GM18520 (cell line): ENCODE data around the gene SPAG9.
A peak's percentile ranks its signal among the peaks of the same experiment; 100 is the strongest.

Source experiments
- ATAC-seq: cut with Tn5 transposase; IDR thresholded peaks from one replicate; pipeline ENCODE4 v1.9.1; 2021; ENCODE audit not compliant: unreplicated experiment

SPAG9 gene

DNA sequence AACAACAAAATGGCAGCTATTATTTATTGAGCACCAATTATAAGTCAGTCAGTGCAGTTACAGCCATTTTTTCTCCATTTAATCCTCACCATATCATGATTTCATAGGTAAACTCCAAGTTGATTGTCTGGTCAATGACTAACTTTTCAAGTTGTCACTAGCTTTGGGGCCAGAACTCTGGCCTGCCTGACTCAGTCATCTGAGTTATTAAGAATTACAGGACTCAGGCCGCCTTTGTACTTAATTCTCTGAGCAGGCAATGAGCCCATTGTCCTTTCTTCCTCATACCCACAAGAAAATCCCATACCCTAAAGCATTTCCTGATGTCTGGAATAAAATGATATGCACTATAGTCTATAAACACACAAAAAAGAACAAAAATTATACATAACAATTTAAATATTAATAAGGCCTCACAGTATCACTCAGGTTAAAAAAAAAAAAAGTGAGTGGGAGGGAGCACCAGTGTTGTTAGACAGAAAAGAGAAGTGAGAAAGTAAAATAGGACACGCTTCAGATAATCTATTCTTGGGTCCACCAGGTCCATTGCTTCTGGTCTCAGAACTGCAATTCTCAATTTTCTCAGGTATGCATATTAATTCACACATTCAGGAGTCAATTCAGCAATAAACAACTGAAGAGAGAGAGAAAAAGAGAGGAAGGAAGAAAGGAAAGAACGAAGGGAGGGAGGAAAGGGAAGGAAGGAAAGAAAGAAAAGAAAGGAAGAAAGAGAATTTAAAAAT lies 70.2 kb downstream of the SPAG9 start:
- ATAC-seq: peak; percentile 75

- ATAC-seq: no peak
These were observed 73.9 kb downstream of the SPAG9 start for GRCh38 chr17:51046514-51047384.

- no peak for ATAC-seq
These were observed 74.6 kb downstream of the SPAG9 start for GRCh38 chr17:51046046-51046445.

DNA sequence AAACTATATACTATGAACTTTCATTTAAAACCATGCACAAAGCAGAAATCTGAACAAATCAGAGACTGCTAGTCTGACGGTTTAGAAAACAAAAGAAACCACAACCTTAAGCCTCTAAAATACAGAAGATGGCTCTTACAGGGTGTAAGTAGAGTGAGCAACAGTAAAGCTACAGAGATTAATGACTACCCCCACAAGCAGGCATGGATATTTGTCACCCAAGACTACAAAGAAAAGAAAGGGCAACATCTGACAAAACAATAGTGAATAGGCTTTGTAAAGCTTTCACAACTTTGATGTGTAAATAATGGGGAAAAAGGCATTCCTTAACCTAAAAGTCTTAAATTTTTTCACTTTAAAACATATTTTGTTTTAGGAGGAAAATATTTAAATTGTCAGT lies 75.0 kb downstream of the SPAG9 start:
- no peak for ATAC-seq

DNA sequence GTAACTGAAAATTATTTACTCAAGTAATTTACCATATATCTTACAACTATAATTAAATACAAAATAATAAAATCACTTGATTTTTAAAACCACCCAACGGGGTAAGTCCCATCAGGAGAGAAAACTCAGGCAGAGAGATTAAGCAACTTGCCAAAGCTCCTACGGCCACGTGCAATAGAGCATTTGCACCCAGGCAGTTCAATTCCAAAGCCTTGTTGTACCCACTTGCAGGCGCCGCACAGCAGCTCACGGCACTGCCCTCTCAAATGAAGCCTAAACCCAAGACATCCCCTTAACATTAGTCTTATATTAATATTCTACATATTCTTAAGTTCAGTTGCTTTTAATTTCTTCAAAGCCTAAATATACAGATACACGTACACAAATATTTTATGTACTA lies 75.7 kb downstream of the SPAG9 start:
- ATAC-seq: no peak

GRCh38 chr17:51036084-51036483 lies 84.6 kb downstream of the SPAG9 start:
- ATAC-seq: no peak

DNA sequence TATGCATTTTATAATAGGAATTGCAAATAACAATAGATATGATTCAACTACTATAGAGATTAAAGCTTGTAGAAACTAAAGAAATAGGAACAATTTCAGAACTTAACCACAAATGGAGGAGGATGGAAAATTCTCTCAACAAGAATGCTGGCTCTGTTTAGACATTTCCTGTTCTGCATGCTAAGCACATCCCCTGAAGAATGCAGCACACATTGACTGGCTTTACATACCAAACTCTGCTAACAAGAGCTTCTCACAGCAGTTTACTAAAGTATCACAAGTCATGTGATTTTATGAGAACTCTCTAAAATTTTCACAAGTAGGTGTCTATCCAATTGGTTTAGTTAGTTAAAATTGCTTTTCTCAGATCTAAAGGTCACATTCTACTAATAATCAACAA lies 85.2 kb downstream of the SPAG9 start:
- ATAC-seq: no peak

- no peak for ATAC-seq
These were observed 85.9 kb downstream of the SPAG9 start for GRCh38 chr17:51034800-51035199.

- ATAC-seq: no peak
These were observed 87.8 kb downstream of the SPAG9 start for GRCh38 chr17:51032850-51033249.

DNA sequence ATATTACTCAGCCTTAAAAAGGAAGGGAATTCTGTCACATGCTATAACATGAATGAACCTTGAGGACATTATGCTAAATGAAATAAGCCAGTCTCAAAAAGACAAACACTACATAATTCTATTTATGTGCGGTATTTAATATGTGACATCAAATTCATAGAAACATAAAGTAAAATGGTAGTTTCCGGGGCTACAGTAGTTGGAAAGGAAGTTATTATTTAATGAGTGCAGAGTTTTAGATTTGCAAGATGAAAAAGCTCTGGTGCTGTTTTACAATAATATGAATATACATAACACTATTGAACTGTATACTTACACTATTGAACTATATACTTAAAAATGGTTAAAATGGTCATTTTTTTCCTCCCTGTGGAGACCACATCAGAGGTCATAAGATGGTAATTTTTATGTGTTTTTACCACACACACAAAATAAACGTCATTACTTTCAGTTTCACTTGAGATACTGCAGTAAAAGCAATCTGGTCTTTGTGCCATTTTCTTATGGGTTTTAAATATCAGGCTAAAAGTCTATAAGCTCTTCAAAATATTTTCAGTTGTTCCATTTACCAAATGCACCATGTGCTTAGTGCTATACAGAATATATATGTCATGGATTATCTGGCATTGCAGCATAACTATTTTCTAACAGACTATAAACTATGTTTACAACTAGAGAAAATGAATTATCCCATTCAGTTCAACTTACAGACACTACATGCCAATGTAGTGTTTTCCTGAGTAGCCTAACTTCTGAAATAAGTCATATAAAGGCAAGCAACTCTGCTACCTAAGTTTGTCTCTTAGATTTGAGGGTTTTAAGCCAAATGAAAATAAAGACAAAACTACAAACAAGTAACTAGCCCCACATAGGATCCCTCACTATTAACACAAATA lies 90.9 kb downstream of the SPAG9 start:
- peak; percentile 46 for ATAC-seq

- ATAC-seq: no peak
These were observed 91.5 kb downstream of the SPAG9 start for GRCh38 chr17:51029142-51029541.

DNA sequence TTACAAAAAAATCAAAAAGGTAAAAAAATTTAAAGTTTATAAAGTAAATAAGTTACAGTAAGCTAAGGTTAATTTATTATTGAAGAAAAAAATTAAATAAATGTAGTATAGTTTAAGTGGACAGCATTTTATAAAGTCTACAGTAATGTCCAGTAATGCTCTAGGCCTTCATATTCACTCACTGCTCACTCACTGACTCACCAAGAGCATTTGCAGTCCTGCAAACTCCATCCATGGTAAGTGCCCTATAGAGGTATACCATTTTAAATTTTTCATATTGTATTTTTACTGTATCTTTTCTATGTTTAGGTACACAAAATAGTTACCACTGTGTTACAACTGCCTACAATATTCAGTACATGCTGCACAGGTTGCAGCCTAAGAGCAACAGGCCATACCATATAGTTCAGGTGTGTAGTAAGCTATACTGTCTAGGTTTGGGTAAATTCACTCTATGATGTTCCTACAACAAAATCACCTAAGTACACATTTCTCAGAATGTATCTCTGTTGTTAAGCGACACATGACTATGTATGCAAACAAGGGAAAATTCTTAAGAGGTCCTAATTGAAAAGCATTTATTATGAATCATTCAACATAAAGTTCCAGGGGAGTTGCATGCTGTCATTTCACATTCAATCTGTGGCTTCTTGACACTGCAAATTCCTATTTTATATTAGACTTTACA lies 92.3 kb downstream of the SPAG9 start:
- no peak for ATAC-seq

- ATAC-seq: no peak
These were observed 102.1 kb downstream of the SPAG9 start for GRCh38 chr17:51018541-51018940.

DNA sequence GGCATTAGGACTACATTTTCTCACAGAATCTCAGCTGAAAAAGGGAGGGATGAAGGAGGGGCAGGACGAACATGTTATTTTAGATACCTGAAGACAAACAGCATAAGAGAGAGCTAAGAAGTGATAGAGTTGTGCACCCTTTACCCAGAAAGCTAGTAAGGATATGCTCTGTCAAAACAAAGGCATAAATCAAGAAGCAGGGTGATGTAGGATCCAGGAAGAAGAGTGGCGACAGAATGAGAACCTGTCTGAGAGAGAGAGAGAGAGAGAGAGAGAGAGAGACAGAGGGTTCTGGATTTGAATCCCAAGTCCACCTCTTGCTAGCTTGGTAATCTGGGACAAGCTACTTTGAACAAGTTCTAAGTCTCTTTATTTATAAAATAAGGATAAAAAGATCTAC lies 103.4 kb downstream of the SPAG9 start:
- ATAC-seq: no peak

DNA sequence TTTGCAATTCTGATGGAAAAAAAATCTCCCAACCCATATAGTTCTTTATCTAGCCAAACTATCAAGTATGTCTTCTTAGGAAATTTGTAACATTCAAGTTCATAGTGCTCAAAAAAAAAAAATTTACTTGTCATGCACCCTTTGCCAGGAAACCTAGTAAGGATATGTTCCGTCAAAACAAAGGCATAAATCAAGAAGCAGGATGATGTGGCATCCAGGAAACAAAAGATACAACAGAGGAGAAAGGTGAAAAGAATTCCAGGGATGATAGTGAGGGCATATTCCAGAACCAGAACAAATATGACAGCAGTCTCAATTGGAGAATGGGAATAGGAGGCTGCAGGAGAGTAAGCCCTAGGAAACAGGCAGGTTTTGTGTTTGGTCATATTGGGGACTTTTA lies 104.6 kb downstream of the SPAG9 start:
- ATAC-seq: no peak

- no peak for ATAC-seq
These were observed 105.5 kb downstream of the SPAG9 start for GRCh38 chr17:51015145-51015558.

DNA sequence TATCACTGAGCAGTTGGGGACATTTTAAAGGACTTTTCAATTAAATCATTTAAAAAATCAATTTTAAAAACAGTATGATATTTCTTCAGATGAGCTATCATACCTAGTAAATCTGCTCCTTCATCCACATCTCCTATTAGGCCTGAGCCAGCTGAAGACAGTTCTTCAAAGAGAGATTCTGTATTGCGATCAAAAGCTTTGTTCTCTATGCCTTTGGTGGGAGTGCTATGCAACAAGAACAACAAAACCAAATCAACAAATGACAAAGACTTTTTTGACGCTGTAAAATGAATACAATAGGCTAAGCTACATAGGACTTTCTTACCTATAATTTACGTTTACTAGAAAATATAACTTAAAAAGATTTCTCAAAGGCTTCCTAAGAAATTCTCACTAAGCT lies 106.5 kb downstream of the SPAG9 start:
- ATAC-seq: no peak

DNA sequence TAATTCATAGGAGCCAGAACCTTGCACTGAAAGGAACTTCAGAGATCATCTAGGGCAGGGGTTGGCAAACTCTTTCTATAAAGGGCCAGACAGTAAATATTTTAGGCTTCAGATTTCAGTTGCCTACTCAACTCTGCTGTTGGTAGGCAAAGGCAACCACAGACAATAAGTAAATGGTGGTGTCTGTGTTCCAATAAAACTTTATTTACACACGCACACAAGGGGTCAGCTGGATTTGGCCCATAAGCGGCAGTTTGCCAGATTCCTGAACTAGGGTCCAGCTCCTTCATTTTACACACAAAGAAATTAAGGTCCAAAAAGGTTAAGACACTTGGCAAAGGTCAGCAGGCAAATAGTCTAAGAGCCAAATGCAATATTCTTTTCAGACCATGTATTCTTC lies 107.3 kb downstream of the SPAG9 start:
- ATAC-seq: no peak

GRCh38 chr17:51012538-51012937 lies 108.1 kb downstream of the SPAG9 start:
- no peak for ATAC-seq

DNA sequence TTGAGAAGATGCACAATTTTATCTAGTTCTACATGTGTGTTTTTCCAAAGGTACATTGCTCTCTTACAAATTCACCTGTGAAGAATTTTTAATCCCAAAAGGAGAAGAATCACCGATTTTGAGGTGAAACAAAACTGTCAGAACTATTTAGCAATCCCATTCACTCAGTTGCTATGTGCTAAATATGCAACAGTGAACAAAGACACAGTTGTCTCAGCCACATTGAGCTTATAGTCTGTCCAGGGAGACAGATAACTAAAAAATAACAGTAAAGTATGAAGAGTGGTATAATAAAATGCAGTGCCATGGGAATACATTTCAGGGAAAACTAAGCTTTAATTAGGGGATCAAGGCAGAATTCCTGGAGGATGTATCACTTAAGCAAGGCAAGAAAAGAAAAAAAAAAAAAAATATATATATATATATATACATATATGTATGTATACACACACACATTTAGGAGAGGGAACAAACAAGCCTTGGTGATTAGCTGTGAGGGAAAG lies 110.4 kb downstream of the SPAG9 start:
- no peak for ATAC-seq

GRCh38 chr17:51006601-51007000 lies 114.1 kb downstream of the SPAG9 start:
- no peak for ATAC-seq
